ENCODE results near the gene MYO1D. TPM values are rescaled to one million over a fixed set of nuclear protein-coding genes. Genes with fewer than 3 reads are reported as not detected.
"Not testable (repeated sequence)": the region's sequence is repeated elsewhere in the genome, so short reads cannot be mapped to it uniquely, and the experiment has no call there.

MYO1D gene
- total and polyA plus RNA-seq, 2 donors (not counting 1 experiment from before 2014, with no cell fraction given) = 5.4 to 26.7 TPM

GRCh38 chr17:32896647-32897258, 19.8 kb upstream of the MYO1D start:
- Histone ChIP-seq H3K36me3 (replicated peaks in 1 of 2; ENCODE audit: control extremely low read depth in 1 of 2, control insufficient read depth in 1 of 2, extremely low read depth in 1 of 2, insufficient read depth in 2 of 2, low read length in 1 of 2) (no peaks in the 10 kb centered on the region), H3K4me2 (replicated peaks; ENCODE audit: low read depth, low read length, poor library complexity, severe bottlenecking) (no peak overlapping the region), H3K9ac (ENCODE audit: low read length) (no peak overlapping the region), H3K27ac (ENCODE audit: low read length in 2 of 2) (no peak overlapping the region), H3K9me3 (ENCODE audit: control extremely low read depth in 1 of 3, control insufficient read depth in 2 of 3, insufficient read depth in 1 of 3, low read length in 2 of 3) (no peaks in the 10 kb centered on the region), H4K20me1 (ENCODE audit: control insufficient read depth, insufficient read depth, low read length, poor library complexity, severe bottlenecking) (no peaks in the 10 kb centered on the region), H2AFZ (ENCODE audit: insufficient read depth, low read depth, low read length, poor library complexity, severe bottlenecking) (no peak overlapping the region), H3K79me2 (ENCODE audit: control insufficient read depth, insufficient read depth, low read length) (no peaks in the 10 kb centered on the region), H3K4me1 (ENCODE audit: control insufficient read depth in 2 of 2, insufficient read depth in 2 of 2, low read length in 2 of 2) (no peaks in the 10 kb centered on the region), H3K4me3 (ENCODE audit: control extremely low read depth in 1 of 5, extremely low read depth in 1 of 5, insufficient read depth in 1 of 5, low read depth in 2 of 5, low read length in 4 of 5) (no peak overlapping the region), H3K27me3 (replicated peaks in 1 of 4; ENCODE audit: control extremely low read depth in 1 of 4, control insufficient read depth in 3 of 4, insufficient read depth in 4 of 4, low read length in 3 of 4) (peaks cover 0 to 3% (median 2%) of the 10 kb centered on the region in 4 experiments)
- WGBS (ENCODE audit: insufficient coverage) = no CpG with 5 or more reads among the region's 2 CpGs
- intact Hi-C loops (cut with micrococcal nuclease) = no loop called here
- no peak overlapping the region for H3K27ac Mint-ChIP-seq
- H3K4me3 Mint-ChIP-seq = no peak overlapping the region
- no peak for DNase-seq
- no peak for ATAC-seq (ENCODE audit: low read depth)
- TF ChIP-seq EZH2 (IDR thresholded peaks at IDR 0.05; ENCODE audit: borderline replicate concordance, insufficient read depth, low read depth, low read length, poor library complexity, severe bottlenecking) (no peak), CTCF (IDR thresholded peaks at IDR 0.05) (no peak)
- POLR2A ChIA-PET = no interaction called here
- no peaks in the 10 kb centered on the region for H3K9me3 Mint-ChIP-seq (ENCODE audit: insufficient read depth)
- CTCF ChIA-PET = interaction anchor here (2.3 kb wide), 1 partner anchor 20 kb away, joined by 10 read pairs; the partner anchor contains the start of gene MYO1D
- H3K27me3 Mint-ChIP-seq = peaks cover 7% of the 10 kb centered on the region
- no peaks in the 10 kb centered on the region for H3K4me1 Mint-ChIP-seq

- no peaks in the 10 kb centered on the region for H3K79me2 ChIP-seq (ENCODE audit: control insufficient read depth, insufficient read depth, low read length)
- H3K36me3 ChIP-seq (replicated peaks in 1 of 2; ENCODE audit: control extremely low read depth in 1 of 2, control insufficient read depth in 1 of 2, extremely low read depth in 1 of 2, insufficient read depth in 2 of 2, low read length in 1 of 2) = no peaks in the 10 kb centered on the region
- intact Hi-C loops (cut with micrococcal nuclease) = no loop called here
- no peak overlapping the region for H3K27ac ChIP-seq (ENCODE audit: low read length in 2 of 2)
- no peak overlapping the region for H3K4me3 ChIP-seq (ENCODE audit: control extremely low read depth in 1 of 5, extremely low read depth in 1 of 5, insufficient read depth in 1 of 5, low read depth in 2 of 5, low read length in 4 of 5)
- ChIA-PET POLR2A (no interaction called here), CTCF (no interaction called here)
- 96% methylated on average over 3 of the region's 4 CpGs for WGBS (ENCODE audit: insufficient coverage)
- TF ChIP-seq EZH2 (IDR thresholded peaks at IDR 0.05; ENCODE audit: borderline replicate concordance, insufficient read depth, low read depth, low read length, poor library complexity, severe bottlenecking) (no peak), CTCF (IDR thresholded peaks at IDR 0.05) (no peak)
- no peaks in the 10 kb centered on the region for H4K20me1 ChIP-seq (ENCODE audit: control insufficient read depth, insufficient read depth, low read length, poor library complexity, severe bottlenecking)
- H3K4me2 ChIP-seq (replicated peaks; ENCODE audit: low read depth, low read length, poor library complexity, severe bottlenecking) = no peak overlapping the region
- Mint-ChIP-seq H3K4me1 (no peaks in the 10 kb centered on the region), H3K27ac (no peak overlapping the region), H3K4me3 (no peak overlapping the region), H3K9me3 (ENCODE audit: insufficient read depth) (no peaks in the 10 kb centered on the region), H3K27me3 (peaks cover 7% of the 10 kb centered on the region)
- H3K27me3 ChIP-seq (replicated peaks in 1 of 4; ENCODE audit: control extremely low read depth in 1 of 4, control insufficient read depth in 3 of 4, insufficient read depth in 4 of 4, low read length in 3 of 4) = peaks cover 0 to 3% (median 2%) of the 10 kb centered on the region in 4 experiments
- H3K9ac ChIP-seq (ENCODE audit: low read length) = no peak overlapping the region
- no peak overlapping the region for H2AFZ ChIP-seq (ENCODE audit: insufficient read depth, low read depth, low read length, poor library complexity, severe bottlenecking)
- ATAC-seq (ENCODE audit: low read depth) = no peak
- no peaks in the 10 kb centered on the region for H3K4me1 ChIP-seq (ENCODE audit: control insufficient read depth in 2 of 2, insufficient read depth in 2 of 2, low read length in 2 of 2)
- no peaks in the 10 kb centered on the region for H3K9me3 ChIP-seq (ENCODE audit: control extremely low read depth in 1 of 3, control insufficient read depth in 2 of 3, insufficient read depth in 1 of 3, low read length in 2 of 3)
- DNase-seq = no peak
Observed at GRCh38 chr17:32894245-32894644, 17.3 kb upstream of the MYO1D start.

GRCh38 chr17:32887410-32887809, 10.5 kb upstream of the MYO1D start:
- H3K9me3 ChIP-seq (ENCODE audit: control extremely low read depth in 1 of 3, control insufficient read depth in 2 of 3, insufficient read depth in 1 of 3, low read length in 2 of 3); H3K4me3 Mint-ChIP-seq; H3K4me2 ChIP-seq (replicated peaks; ENCODE audit: low read depth, low read length, poor library complexity, severe bottlenecking); H3K27ac ChIP-seq (ENCODE audit: low read length in 2 of 2); H3K9me3 Mint-ChIP-seq (ENCODE audit: insufficient read depth); H4K20me1 ChIP-seq (ENCODE audit: control insufficient read depth, insufficient read depth, low read length, poor library complexity, severe bottlenecking); H3K4me1 Mint-ChIP-seq; DNase-seq; H3K79me2 ChIP-seq (ENCODE audit: control insufficient read depth, insufficient read depth, low read length); H3K27ac Mint-ChIP-seq; H2AFZ ChIP-seq (ENCODE audit: insufficient read depth, low read depth, low read length, poor library complexity, severe bottlenecking); H3K27me3 ChIP-seq (replicated peaks in 1 of 4; ENCODE audit: control extremely low read depth in 1 of 4, control insufficient read depth in 3 of 4, insufficient read depth in 4 of 4, low read length in 3 of 4); H3K36me3 ChIP-seq (replicated peaks in 1 of 2; ENCODE audit: control extremely low read depth in 1 of 2, control insufficient read depth in 1 of 2, extremely low read depth in 1 of 2, insufficient read depth in 2 of 2, low read length in 1 of 2); H3K4me1 ChIP-seq (ENCODE audit: control insufficient read depth in 2 of 2, insufficient read depth in 2 of 2, low read length in 2 of 2); ATAC-seq (ENCODE audit: low read depth); CTCF ChIA-PET; H3K9ac ChIP-seq (ENCODE audit: low read length); POLR2A ChIA-PET; intact Hi-C loops (cut with micrococcal nuclease); H3K4me3 ChIP-seq (ENCODE audit: control extremely low read depth in 1 of 5, extremely low read depth in 1 of 5, insufficient read depth in 1 of 5, low read depth in 2 of 5, low read length in 4 of 5): not testable (repeated sequence)
- WGBS (ENCODE audit: insufficient coverage) = no CpG with 5 or more reads among the region's 14 CpGs
- peaks cover 20% of the 10 kb centered on the region for H3K27me3 Mint-ChIP-seq
